ENCODE data around the gene TMEM63A.
"Not testable (repeated sequence)": the region's sequence is repeated elsewhere in the genome, so short reads cannot be mapped to it uniquely, and the experiment has no call there.

TMEM63A gene

GRCh38 chr1:225819346-225820192 lies 62.6 kb downstream of the TMEM63A start:
- no peak for DNase-seq (ENCODE audit: low read depth)

DNA sequence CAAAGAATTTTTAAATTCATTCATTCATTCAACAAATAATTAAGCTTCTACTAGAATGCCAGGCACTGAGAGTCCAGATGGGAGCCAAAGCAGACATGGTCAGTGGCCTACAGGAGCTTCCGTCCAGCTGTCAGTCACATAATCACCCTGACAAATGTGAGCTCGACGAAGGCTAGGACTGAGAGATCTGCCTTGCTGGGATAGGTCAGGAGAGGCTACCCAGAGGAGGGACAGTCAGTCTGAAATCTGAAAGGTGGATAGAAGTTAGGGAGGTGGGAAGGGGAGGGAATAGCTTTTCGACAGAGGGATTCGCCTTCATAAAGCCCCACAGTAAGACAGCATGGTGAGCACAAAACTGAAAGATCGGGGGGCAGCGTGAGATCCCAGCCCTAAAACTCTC lies 64.0 kb downstream of the TMEM63A start:
- DNase-seq (ENCODE audit: low read depth), result no peak

DNA sequence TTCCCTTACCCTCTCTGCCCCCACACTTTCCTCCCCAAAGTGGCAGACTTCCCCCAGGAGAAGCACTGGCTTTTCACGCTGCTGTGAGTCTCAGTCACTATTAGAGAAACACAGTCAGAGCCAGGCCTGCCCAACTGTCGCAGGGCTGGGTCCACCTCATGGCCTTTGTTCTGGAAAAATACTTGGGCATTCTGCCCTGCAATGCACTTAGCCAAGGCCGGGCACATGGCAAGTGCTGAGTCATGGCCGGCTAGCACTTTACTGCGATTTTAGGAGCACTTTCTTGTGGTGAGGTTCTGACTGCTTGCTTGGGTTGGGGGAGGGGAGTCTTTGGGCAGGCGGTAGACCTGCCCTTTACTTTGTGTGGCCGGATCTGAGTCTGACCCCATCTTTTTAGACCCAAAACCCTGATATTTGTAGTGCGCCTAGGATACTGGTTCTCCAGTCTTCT lies 64.5 kb downstream of the TMEM63A start:
- DNase-seq (ENCODE audit: low read depth), result no peak

GRCh38 chr1:225816643-225817538 lies 65.3 kb downstream of the TMEM63A start:
- no peak for DNase-seq (ENCODE audit: low read depth)

- DNase-seq (ENCODE audit: low read depth), result no peak
Measured at GRCh38 chr1:225815526-225816178, 66.5 kb downstream of the TMEM63A start.

- not testable (repeated sequence) for DNase-seq (ENCODE audit: low read depth)
Measured at GRCh38 chr1:225815090-225815489, 67.1 kb downstream of the TMEM63A start.

DNA sequence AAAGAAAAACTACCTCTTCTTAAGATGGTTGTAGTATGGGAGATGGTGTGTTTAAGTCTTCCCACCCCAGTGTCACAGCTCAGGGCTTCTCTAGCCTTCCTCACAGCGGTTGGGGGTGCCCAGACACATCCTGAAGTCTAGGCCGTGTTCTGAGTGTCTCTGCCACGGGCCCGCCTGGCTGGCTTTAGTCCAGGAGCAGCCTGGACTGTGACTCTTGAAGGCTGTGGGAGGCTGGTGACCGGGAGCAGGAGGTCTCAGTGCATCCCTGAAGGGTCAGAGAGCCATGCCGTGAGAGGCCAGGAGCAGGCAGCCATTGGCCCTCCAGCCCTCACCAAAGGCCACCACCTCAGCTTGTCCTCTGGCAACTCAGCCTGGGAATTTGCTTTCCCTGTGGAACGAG lies 67.8 kb downstream of the TMEM63A start:
- DNase-seq (ENCODE audit: low read depth), result no peak

DNA sequence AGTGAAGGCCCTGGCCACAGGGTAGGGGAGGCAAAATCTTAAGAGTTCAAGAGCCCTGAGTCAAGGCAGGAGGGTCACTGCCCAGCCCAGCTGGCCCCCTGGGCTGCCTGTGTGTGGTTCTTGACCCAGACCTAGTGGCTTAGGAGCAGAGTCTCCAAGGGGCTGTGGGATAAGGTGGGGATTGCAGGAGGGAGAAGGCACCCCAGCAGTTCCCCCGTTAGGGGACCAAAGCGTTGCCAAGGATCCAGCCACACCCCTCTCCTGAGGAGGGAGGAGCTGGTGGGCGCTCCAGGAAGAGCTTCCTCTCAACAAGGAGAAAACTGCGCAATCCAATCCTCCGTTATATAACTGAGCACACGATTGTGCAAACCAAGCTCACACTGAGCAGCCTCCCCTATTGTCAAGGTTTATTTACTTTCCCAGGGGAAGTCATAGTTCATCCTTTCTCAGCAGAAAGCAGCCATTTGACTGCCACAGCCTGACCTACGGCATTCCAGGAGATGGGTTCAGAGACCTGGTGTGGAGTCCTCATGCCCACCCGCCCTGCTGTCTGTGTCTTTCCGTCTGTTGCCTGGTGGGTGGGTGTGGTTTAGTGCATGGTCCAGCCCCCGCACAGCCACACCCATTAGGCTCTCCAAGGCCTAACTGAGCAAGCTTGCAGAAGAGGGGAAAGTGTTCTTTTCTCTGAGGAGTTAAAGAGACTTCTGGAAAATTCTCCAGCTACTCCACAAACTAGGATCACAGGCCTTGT lies 68.8 kb downstream of the TMEM63A start:
- no peak for DNase-seq (ENCODE audit: low read depth)

DNA sequence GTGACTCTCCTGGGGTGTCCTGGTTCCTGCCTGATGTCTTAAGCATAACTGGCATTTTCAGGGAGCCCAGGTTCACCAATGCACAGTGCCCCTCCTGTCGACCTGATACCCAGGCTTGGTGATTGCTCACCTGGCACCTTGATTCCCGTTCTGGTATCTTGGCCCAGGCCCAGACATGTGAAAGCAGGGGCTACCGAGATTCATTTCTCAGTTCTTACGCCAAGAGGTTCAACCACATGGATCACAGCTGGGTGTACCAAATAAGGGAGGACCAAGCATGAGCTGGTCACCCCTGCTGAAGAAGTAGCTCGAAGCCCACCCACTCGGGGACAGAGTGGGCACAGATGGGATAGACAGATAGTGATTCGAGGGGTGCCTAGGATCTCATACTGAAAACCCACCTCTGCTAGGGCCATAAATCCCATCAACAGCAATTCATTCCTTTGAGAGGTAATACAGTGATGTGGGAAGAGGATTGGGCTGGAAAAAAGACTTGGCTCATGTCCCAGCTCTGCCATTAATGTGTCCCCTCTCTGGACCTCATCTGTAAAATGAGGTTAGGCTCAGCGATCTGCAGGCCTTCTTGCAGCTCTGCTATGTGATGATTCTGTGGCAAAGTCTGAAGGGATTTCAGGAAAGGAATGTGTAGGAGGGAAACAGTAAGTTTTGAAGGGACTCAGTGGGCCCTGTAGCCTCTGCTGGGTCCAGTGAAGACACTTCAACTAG lies 69.5 kb downstream of the TMEM63A start:
- no peak for DNase-seq (ENCODE audit: low read depth)

- no peak for DNase-seq (ENCODE audit: low read depth)
Measured at GRCh38 chr1:225811622-225812487, 70.3 kb downstream of the TMEM63A start.

GRCh38 chr1:225810579-225811538 lies 71.3 kb downstream of the TMEM63A start:
- DNase-seq (ENCODE audit: low read depth), result not testable (repeated sequence)

DNA sequence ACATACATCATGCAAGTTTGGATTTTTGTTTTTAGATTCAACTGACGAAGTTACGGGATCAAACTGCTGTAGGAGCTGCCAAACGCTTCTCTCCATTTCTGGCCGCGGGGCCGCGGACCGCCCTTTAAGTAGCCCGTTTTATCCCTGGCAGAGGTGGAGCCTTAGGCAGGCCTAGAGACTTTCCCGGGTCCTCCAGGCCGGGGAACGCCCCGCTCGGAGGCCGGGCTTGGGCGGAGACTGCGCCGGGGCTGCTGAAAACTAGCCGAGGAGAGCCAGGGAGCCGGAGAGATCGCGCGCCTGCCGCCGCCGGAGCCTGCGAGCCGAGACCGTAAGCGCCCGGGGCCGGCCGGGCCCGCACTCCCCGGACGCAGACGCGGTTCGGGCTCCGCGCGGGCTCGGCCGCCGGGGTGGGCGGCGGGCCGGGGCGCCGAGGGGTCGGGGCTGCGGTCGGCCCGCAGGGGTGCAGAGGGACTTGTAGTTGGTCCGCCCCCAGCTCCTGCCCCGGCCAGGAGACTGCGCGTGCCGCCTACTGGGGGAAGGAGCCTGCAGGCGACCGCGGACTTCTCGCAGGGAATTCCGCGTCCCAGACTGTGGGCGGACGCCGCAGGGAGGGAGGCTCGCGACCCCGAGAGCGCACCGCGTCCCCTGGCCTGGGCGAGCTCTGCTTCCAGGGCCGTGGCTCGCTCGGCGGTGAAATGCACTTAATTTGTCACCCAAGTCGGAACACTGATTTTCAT lies 72.2 kb downstream of the TMEM63A start, which contains the start of gene EPHX1:
TSS of gene EPHX1 (plus strand) at position 283 of the 737 bp plus-strand sequence. CDS start 18,606 bp downstream, outside the sequence.
- peak; percentile 70 for DNase-seq (ENCODE audit: low read depth)

GRCh38 chr1:225808136-225808535 lies 74.0 kb downstream of the TMEM63A start:
- DNase-seq (ENCODE audit: low read depth), result no peak

GRCh38 chr1:225806736-225807135 lies 75.4 kb downstream of the TMEM63A start:
- DNase-seq (ENCODE audit: low read depth), result not testable (repeated sequence)

DNA sequence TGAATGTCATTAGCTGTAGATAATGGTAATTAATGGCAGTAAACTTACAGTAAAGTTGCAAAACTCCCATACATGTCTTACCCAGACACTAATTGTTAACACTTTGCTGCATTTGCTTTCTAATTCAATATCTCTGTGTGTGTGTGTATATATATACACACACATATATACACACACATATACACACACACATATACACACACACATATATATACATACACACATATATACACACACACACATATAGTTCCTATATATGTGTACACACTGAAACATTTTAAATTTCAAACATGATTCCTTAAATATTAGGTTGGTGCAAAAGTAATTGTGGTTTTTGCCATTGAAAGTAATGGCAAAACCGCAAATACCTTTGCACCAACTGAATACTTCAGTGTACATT lies 75.9 kb downstream of the TMEM63A start:
- DNase-seq (ENCODE audit: low read depth), result no peak

- not testable (repeated sequence) for DNase-seq (ENCODE audit: low read depth)
Measured at GRCh38 chr1:225801146-225801545, 81.0 kb downstream of the TMEM63A start.

DNA sequence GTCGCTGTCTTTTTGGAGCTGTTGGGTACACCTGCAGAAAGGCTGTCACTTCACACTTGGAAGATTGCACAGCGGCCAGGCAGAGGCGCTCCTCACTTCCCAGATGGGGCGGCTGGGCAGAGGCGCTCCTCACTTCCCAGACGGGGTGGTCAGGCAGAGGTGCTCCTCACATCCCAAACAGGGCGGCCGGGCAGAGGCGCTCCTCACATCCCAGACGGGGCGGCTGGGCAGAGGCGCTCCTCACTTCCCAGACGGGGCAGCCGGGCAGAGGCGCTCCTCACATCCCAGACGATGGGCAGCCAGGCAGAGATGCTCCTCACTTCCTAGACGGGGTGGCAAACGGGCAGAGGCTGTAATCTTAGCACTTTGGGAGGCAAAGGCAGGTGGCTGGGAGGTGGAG lies 86.1 kb downstream of the TMEM63A start:
- DNase-seq (ENCODE audit: low read depth), result not testable (repeated sequence)

All from activated T-cell treated with anti-CD3 and anti-CD28 coated beads for 24 hours (primary cell).